ENCODE results near the gene TULP1. TPM values are rescaled to one million over a fixed set of nuclear protein-coding genes. Genes with fewer than 3 reads are reported as not detected.
"Not testable (repeated sequence)": the region's sequence is repeated elsewhere in the genome, so short reads cannot be mapped to it uniquely, and the experiment has no call there.

Gene TULP1
- total and polyA plus RNA-seq, 4 donors, result 3.3 TPM; not detected in 3

DNA sequence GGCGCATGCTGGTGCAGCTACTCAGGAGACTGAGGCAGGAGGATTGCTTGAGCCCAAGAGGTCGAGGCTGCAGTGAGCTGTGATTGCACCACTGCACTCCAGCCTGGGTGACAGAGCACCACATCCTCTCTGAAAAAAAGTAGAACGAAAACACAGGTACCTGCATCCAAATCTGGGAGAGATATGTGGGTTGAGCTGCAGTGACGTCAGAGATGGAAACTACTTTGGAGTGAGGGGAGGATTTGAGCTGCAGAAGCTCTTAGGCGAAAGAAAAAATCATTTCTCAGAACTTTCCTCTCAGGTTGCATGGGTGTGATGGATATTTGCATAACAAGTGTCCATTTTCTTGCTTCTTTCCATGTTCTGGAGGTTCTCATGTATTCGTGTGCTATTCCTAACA lies 4.0 kb upstream of the TULP1 start:
- no peaks in the 10 kb centered on the region for H3K27me3 ChIP-seq (ENCODE audit: control insufficient read depth in 1 of 2, insufficient read depth in 2 of 2, low read length in 1 of 2)
- DNase-seq (no peak), ATAC-seq (ENCODE audit: low FRiP score) (no peak)
- H3K4me3 ChIP-seq (ENCODE audit: low read length in 2 of 2), result no peak overlapping the region
- H3K4me1 ChIP-seq (ENCODE audit: control insufficient read depth in 1 of 2, insufficient read depth in 2 of 2, low read length in 2 of 2), result no peaks in the 10 kb centered on the region
- no peaks in the 10 kb centered on the region for H3K36me3 ChIP-seq (ENCODE audit: control insufficient read depth in 1 of 2, insufficient read depth in 2 of 2, low read length in 1 of 2)
- 62 to 81% methylated on average over 6 of the region's 6 CpGs for WGBS, 2 donors
- H3K27ac ChIP-seq (ENCODE audit: low read depth in 1 of 2, low read length in 2 of 2), result no peak overlapping the region
- intact Hi-C loops (cut with DNase I), result no loop called here
- no peaks in the 10 kb centered on the region for H3K9me3 ChIP-seq (ENCODE audit: control insufficient read depth, low read length)

DNA sequence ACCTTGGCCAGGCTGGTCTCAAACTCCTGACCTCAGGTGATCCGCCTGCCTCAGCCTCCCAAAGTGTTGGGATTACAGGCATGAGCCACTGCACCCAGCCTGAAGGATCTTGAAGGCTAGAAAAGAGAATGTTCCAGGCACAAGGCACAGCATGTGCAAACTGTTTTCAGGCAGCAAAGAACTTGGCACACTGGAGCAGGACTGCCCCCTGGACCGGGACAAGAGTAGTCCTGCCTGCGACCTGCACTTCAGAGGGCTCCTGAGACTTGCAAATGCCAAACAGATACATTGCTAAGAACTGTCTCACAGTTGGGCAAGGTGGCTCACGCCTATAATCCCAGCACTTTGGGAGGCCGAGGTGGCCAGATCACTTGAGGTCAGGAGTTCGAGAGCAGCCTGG lies 3.2 kb upstream of the TULP1 start:
- ATAC-seq (ENCODE audit: low FRiP score); H3K27me3 ChIP-seq (ENCODE audit: control insufficient read depth in 1 of 2, insufficient read depth in 2 of 2, low read length in 1 of 2); H3K4me1 ChIP-seq (ENCODE audit: control insufficient read depth in 1 of 2, insufficient read depth in 2 of 2, low read length in 2 of 2); H3K9me3 ChIP-seq (ENCODE audit: control insufficient read depth, low read length); H3K4me3 ChIP-seq (ENCODE audit: low read length in 2 of 2); H3K27ac ChIP-seq (ENCODE audit: low read depth in 1 of 2, low read length in 2 of 2); H3K36me3 ChIP-seq (ENCODE audit: control insufficient read depth in 1 of 2, insufficient read depth in 2 of 2, low read length in 1 of 2); DNase-seq; intact Hi-C loops (cut with DNase I): not testable (repeated sequence)
- 80 to 85% methylated on average over 6 of the region's 6 CpGs for WGBS, 2 donors

DNA sequence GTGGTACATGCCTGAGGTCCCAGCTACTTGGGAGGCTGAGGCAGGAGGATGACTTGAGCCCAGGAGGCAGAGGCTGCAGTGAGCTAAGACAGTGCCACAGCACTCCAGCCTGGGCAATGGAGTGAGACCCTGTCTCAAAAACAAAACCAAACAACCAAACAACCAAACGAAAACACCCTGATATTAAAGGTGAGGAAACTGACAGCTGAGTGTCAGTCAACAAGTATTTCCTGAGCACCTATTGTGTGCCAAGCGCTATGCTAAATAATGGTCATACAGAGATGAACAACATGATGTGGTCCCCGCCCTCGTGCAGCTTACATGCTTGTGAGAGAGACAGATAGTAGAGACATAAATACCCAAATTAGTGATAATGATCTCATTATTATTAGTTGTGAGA lies 1.9 kb upstream of the TULP1 start:
- Histone ChIP-seq H3K9me3 (ENCODE audit: control insufficient read depth, low read length) (no peaks in the 10 kb centered on the region), H3K36me3 (ENCODE audit: control insufficient read depth in 1 of 2, insufficient read depth in 2 of 2, low read length in 1 of 2) (no peaks in the 10 kb centered on the region), H3K4me3 (ENCODE audit: low read length in 2 of 2) (no peak overlapping the region), H3K27ac (ENCODE audit: low read depth in 1 of 2, low read length in 2 of 2) (no peak overlapping the region), H3K27me3 (ENCODE audit: control insufficient read depth in 1 of 2, insufficient read depth in 2 of 2, low read length in 1 of 2) (no peaks in the 10 kb centered on the region), H3K4me1 (ENCODE audit: control insufficient read depth in 1 of 2, insufficient read depth in 2 of 2, low read length in 2 of 2) (no peaks in the 10 kb centered on the region)
- WGBS, 2 donors, result 92 to 93% methylated on average over 4 of the region's 4 CpGs
- no peak for ATAC-seq (ENCODE audit: low FRiP score)
- DNase-seq, result no peak
- intact Hi-C loops (cut with DNase I), result no loop called here

DNA sequence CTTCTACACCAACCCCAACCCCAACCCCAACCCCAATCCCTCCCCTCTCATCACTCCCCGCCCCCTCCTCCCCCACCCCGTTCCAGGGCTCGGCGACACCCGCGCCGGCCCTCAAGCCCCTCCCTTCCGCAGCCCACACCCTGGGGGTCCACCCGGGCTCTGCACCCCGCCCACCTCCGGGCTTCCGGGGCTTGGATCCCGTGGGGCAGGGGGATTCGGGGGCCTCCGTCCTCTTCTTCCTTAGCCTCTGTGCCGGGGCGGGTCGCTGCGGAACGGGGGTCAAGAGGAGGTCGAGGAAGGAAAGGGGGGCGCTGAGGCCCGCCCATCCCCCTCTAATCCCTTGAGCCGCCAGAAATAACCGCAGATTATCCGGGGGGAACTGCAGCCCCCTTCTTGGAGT lies 690 bp downstream of the TULP1 start:
- Histone ChIP-seq H3K27ac (ENCODE audit: low read depth in 1 of 2, low read length in 2 of 2) (no peak overlapping the region), H3K4me3 (ENCODE audit: low read length in 2 of 2) (no peak overlapping the region), H3K27me3 (ENCODE audit: control insufficient read depth in 1 of 2, insufficient read depth in 2 of 2, low read length in 1 of 2) (no peaks in the 10 kb centered on the region), H3K4me1 (ENCODE audit: control insufficient read depth in 1 of 2, insufficient read depth in 2 of 2, low read length in 2 of 2) (no peaks in the 10 kb centered on the region), H3K36me3 (ENCODE audit: control insufficient read depth in 1 of 2, insufficient read depth in 2 of 2, low read length in 1 of 2) (no peaks in the 10 kb centered on the region), H3K9me3 (ENCODE audit: control insufficient read depth, low read length) (no peaks in the 10 kb centered on the region)
- intact Hi-C loops (cut with DNase I), result no loop called here
- 3 to 11% methylated on average over 5 to 26 of the region's 26 CpGs for WGBS, 2 donors
- no peak for DNase-seq
- no peak for ATAC-seq (ENCODE audit: low FRiP score)

DNA sequence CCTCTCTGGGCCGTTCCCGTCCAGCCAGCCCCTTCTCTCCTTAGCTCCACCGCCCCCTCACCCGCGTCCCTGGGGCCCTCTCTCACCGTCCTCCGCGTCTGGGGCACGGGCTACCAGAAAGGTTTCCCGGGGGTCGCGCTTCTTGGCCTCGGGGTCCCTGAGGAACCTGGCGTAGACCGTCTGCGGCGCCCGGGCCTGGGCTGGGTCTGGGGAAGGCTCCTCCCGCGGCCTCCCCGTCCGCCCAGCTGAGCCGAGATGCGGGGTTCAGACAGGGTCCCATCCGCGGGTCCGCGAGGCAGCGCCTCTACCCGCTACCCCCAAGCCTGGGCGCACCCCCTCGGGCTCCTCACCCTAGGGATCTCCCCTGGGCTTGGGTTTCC lies 1.1 kb downstream of the TULP1 start:
- WGBS, 2 donors, result 10 to 11% methylated on average over 22 to 32 of the region's 32 CpGs
- no peak for ATAC-seq (ENCODE audit: low FRiP score)

DNA sequence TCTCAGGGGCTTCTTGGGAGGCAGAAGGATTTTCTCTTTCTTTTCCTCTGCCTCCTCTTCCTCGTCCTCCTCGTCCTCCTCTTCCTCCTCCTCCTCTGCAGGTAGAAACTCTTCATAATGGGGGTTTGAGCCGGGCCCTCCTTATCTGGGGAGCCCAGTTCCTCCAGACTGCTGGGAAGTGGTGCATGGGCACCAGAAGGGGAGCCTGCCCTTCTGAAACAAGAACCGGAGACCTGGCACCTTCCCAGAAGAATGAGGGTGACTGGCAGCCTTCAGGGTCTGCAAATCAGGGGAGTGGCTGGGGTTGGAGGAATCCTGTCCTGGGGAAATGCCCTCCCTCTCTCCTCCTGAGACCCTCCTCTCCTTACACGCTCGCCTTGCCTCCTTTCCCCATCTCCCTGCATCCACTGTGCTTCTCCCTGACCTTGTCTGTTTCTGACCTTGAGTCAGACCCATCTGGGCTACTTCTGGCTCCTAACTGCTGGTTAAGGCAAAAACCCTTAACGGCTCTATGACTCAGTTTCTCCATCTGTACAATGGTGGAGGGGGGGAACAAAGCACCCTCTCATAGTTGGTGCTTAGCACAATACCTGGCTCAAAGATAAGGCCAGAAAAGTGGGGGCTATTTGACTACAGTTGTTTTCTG lies 1.7 kb downstream of the TULP1 start:
- ATAC-seq (ENCODE audit: low FRiP score), result no peak
- DNase-seq, result no peak
- Histone ChIP-seq H3K27me3 (ENCODE audit: control insufficient read depth in 1 of 2, insufficient read depth in 2 of 2, low read length in 1 of 2) (no peaks in the 10 kb centered on the region), H3K9me3 (ENCODE audit: control insufficient read depth, low read length) (no peaks in the 10 kb centered on the region), H3K4me3 (ENCODE audit: low read length in 2 of 2) (no peak overlapping the region), H3K27ac (ENCODE audit: low read depth in 1 of 2, low read length in 2 of 2) (no peak overlapping the region), H3K4me1 (ENCODE audit: control insufficient read depth in 1 of 2, insufficient read depth in 2 of 2, low read length in 2 of 2) (no peaks in the 10 kb centered on the region), H3K36me3 (ENCODE audit: control insufficient read depth in 1 of 2, insufficient read depth in 2 of 2, low read length in 1 of 2) (no peaks in the 10 kb centered on the region)
- 79 to 82% methylated on average over 7 of the region's 7 CpGs for WGBS, 2 donors
- intact Hi-C loops (cut with DNase I), result no loop called here

More for the DNA sequence above, 1.1 kb downstream of the TULP1 start:
- H3K36me3 ChIP-seq (ENCODE audit: control insufficient read depth in 1 of 2, insufficient read depth in 2 of 2, low read length in 1 of 2), result no peaks in the 10 kb centered on the region
- H3K4me3 ChIP-seq (ENCODE audit: low read length in 2 of 2), result no peak overlapping the region
- no peaks in the 10 kb centered on the region for H3K4me1 ChIP-seq (ENCODE audit: control insufficient read depth in 1 of 2, insufficient read depth in 2 of 2, low read length in 2 of 2)
- H3K27me3 ChIP-seq (ENCODE audit: control insufficient read depth in 1 of 2, insufficient read depth in 2 of 2, low read length in 1 of 2), result no peaks in the 10 kb centered on the region
- no peak for DNase-seq
- H3K9me3 ChIP-seq (ENCODE audit: control insufficient read depth, low read length), result no peaks in the 10 kb centered on the region
- H3K27ac ChIP-seq (ENCODE audit: low read depth in 1 of 2, low read length in 2 of 2), result no peak overlapping the region
- intact Hi-C loops (cut with DNase I), result no loop called here

DNA sequence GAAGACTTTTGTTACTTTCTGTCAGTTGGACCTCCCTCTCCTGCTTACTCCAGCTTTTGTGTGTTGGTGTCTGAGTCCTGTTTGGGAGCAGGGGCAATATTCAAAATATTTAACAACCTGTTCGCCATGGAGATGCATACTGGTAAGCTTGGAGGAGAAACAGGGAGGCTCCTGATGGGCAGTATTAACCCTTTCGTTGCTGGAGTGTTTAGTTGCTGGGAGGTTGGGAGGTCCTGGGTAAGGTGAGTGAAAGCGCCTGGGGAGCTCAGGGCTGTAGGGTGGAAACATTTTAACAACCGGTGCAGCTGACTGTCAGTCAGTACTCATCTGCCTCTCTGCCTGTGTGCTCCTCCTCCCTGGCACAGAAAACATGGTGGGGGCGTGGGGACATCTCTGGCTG lies 4.2 kb downstream of the TULP1 start:
- Histone ChIP-seq H3K4me1 (ENCODE audit: control insufficient read depth in 1 of 2, insufficient read depth in 2 of 2, low read length in 2 of 2) (no peaks in the 10 kb centered on the region), H3K27ac (ENCODE audit: low read depth in 1 of 2, low read length in 2 of 2) (no peak overlapping the region), H3K36me3 (ENCODE audit: control insufficient read depth in 1 of 2, insufficient read depth in 2 of 2, low read length in 1 of 2) (no peaks in the 10 kb centered on the region), H3K27me3 (ENCODE audit: control insufficient read depth in 1 of 2, insufficient read depth in 2 of 2, low read length in 1 of 2) (no peaks in the 10 kb centered on the region), H3K4me3 (ENCODE audit: low read length in 2 of 2) (no peak overlapping the region), H3K9me3 (ENCODE audit: control insufficient read depth, low read length) (no peaks in the 10 kb centered on the region)
- ATAC-seq (ENCODE audit: low FRiP score) (no peak), DNase-seq (no peak)
- intact Hi-C loops (cut with DNase I), result no loop called here
- 61 to 64% methylated on average over 5 of the region's 5 CpGs for WGBS, 2 donors

DNA sequence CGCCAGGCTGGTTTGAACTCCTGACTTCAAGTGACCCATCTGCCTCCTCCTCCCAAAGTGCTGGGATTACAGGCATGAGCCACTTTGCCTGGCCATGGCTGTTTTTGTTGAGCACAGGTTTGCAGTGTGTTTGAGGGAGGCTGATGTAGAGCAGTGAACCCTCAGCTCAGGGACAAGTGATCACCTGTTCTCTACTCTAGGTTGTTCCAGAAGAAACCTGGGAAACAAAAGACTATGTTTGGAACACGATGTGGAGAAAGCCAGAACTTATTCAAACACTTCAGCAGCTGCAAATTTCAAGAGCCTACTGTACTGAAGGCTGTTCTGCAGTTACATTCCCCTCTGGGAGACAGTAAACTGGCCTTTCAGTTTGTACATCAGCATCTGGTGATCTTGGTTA lies 4.7 kb downstream of the TULP1 start:
- ATAC-seq (ENCODE audit: low FRiP score) (no peak), DNase-seq (no peak)
- Histone ChIP-seq H3K27ac (ENCODE audit: low read depth in 1 of 2, low read length in 2 of 2) (no peak overlapping the region), H3K4me1 (ENCODE audit: control insufficient read depth in 1 of 2, insufficient read depth in 2 of 2, low read length in 2 of 2) (no peaks in the 10 kb centered on the region), H3K27me3 (ENCODE audit: control insufficient read depth in 1 of 2, insufficient read depth in 2 of 2, low read length in 1 of 2) (no peaks in the 10 kb centered on the region), H3K9me3 (ENCODE audit: control insufficient read depth, low read length) (no peaks in the 10 kb centered on the region), H3K36me3 (ENCODE audit: control insufficient read depth in 1 of 2, insufficient read depth in 2 of 2, low read length in 1 of 2) (no peaks in the 10 kb centered on the region), H3K4me3 (ENCODE audit: low read length in 2 of 2) (no peak overlapping the region)
- 80 to 88% methylated on average over 2 of the region's 2 CpGs for WGBS, 2 donors
- intact Hi-C loops (cut with DNase I), result no loop called here

DNA sequence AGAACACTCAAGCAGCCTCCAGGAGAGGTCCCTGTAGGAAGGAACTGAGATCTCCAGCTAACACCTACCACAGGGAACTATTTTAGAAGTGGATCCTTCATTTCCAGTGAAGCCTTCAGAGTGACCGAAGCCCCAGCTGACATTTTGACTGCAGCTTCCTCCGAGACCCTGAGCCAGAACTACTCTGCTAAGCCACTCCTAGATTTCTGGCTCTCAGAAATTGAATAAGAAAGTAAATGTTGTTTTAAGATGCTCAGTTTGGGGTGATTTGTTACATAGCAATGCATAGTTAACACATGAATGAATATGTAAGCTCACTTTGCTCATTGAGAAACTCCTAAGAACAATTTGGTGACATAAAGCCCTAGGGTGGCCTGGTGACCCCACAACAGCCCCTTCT lies 5.5 kb downstream of the TULP1 start:
- Histone ChIP-seq H3K4me3 (ENCODE audit: low read length in 2 of 2) (no peak overlapping the region), H3K9me3 (ENCODE audit: control insufficient read depth, low read length) (no peaks in the 10 kb centered on the region), H3K4me1 (ENCODE audit: control insufficient read depth in 1 of 2, insufficient read depth in 2 of 2, low read length in 2 of 2) (no peaks in the 10 kb centered on the region), H3K27me3 (ENCODE audit: control insufficient read depth in 1 of 2, insufficient read depth in 2 of 2, low read length in 1 of 2) (no peaks in the 10 kb centered on the region), H3K36me3 (ENCODE audit: control insufficient read depth in 1 of 2, insufficient read depth in 2 of 2, low read length in 1 of 2) (no peaks in the 10 kb centered on the region), H3K27ac (ENCODE audit: low read depth in 1 of 2, low read length in 2 of 2) (no peak overlapping the region)
- intact Hi-C loops (cut with DNase I), result no loop called here
- WGBS, 2 donors, result 93 to 96% methylated on average over 2 of the region's 2 CpGs
- ATAC-seq (ENCODE audit: low FRiP score) (no peak), DNase-seq (no peak)

All from aorta (tissue), 5 donors.